GM18526 (cell line): ENCODE data around the gene RBCK1.

Experiments
- POLR2A ChIP-seq: IDR thresholded peaks from 3 replicates; pipeline ENCODE4 v1.6.1; 2011; ENCODE audit not compliant: insufficient read length; ENCODE audit errors: extremely low read depth

The RBCK1 gene

DNA sequence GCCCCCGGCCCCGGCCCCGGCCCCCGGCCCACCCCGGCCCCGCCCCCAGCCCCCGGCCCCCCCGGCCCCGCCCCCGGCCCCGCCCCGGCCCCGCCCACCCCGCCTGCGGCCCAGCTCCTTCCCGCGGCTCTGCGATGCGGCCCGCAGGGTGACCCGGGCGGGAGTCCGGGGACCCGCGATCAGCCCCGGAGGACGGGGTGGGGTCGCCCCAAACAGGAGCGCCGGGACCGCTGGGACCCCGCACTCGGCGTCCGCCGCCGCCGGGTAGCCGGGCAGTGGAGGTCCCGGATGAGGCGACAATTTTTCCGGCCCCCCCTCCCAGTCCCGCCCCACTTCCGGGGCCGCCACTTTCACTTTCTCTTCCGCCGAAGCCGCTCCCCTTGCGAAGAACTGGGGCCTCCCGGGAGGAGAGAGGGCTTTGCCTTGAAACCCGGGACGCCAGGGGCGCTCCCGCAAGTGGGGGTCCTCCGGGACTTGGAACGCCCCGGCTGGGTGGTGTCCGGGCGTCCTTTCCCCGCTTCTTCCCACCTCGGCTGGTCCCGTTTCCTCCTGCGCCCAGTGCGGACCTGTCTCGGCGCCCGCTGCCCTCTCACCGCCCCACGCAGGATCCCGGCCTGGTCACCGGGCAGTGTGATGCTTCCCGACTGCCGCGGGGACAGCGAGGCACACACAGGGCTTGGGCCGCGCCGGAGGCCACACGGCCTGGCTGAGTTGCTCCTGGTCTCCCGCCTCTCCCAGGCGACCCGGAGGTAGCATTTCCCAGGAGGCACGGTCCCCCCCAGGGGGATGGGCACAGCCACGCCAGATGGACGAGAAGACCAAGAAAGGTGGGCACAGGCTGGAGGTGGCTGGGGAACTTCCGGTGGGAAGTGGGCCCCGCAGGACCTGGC lies at the start of gene RBCK1:
RBCK1 (plus strand) TSS at position 347 of the 890 bp plus-strand sequence; CDS start at position 806, 459 bp downstream.
- peak; percentile 64 for TF ChIP-seq POLR2A

DNA sequence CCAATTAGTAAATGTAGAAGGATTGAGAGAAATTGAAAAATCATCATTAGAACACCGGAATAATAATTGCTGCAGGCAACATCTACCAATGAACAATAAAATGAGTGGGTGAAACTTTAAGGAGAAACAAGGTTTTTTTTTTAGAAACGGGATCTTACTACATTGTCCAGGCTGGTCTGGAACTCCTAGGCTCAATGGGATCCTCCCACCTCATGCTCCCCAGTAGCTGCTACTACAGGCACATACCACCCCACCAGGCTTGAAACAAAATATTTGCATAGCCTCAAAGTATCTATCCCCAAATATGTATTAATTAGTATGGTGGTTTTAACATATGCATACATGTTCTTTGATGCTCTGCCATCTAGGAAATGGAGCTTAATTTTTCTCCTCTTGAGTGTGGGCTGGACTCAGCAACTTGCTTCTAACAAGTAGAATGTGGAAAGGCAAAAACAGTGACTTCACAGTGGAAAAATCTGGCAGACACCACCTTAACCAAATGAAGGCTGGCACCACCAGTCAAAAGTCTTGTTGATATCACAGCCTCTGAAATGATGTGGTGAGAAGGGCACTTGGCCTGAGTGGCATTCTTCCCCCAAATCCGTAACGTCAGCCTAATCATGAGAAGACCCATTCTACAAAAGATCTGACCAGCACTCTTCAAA lies 49.1 kb upstream of the RBCK1 start:
- TF ChIP-seq POLR2A, result no peak

DNA sequence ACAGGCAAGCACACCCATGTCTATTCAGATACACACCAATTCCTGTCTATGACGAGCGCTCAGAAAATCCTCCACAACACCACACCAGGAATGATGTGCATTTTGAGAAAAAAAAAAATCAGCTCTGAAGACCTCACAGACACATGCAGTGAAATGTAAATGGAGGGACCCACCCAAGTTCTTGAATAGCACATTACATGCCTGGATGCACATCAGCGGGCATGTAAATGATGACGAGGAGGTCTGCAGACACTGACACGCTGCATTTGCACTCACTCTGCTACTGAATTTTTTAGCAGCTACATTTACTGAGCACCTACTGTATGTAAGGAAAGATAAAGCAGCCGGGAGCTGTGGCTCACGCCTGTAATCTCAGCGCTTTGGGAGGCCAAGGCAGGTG lies 46.5 kb upstream of the RBCK1 start:
- no peak for TF ChIP-seq POLR2A

DNA sequence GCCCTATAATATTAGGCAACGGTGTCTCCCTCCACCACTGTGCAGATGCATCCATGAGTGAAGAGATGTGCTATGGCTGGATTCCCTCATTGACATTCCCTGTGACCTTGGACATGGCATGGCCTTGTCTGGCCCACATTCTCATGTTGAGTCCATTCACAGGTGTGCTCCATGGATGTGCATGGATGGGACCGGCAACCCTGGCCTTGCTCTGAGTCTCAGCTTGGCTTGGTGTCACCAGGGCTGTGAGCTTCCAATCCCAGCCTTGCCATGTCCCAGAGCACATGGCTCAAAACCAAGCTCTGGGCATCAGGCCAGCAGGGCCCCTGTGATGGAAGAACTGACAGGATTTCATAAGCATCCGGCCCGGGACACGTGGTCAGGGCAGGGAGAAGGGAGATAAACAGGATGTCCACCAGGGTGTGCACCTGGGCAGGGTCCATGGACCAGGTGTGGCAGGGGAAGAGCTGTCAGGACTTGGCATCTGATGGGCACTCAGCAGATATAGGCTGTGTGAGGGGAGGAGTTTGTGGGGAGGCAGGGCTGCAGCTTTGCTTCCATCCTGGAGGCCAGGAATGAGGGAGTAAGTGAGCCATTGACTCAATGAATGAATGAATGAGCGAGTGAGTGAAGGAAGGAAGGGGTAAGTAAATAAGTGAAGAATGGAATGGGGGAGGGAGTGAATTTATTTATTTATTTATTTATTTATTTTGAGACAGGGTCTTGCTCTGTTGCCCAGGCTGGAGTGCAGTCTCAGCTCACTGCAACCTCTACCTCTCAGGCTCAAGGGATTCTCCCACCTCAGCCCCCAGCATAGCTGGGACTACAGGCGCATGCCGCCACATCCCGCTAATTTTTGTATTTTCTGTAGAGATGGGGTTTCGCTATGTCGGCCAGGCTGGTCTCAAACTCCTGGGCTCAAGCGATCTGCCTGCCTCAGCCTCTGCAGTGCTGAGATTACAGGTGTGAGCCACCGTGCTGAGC lies 45.5 kb upstream of the RBCK1 start:
- no peak for TF ChIP-seq POLR2A

GRCh38 chr20:363319-364078 lies 44.6 kb upstream of the RBCK1 start:
- no peak for TF ChIP-seq POLR2A

GRCh38 chr20:364905-365794 lies 42.9 kb upstream of the RBCK1 start:
- TF ChIP-seq POLR2A, result no peak

GRCh38 chr20:366041-366718 lies 41.9 kb upstream of the RBCK1 start:
- TF ChIP-seq POLR2A, result no peak

DNA sequence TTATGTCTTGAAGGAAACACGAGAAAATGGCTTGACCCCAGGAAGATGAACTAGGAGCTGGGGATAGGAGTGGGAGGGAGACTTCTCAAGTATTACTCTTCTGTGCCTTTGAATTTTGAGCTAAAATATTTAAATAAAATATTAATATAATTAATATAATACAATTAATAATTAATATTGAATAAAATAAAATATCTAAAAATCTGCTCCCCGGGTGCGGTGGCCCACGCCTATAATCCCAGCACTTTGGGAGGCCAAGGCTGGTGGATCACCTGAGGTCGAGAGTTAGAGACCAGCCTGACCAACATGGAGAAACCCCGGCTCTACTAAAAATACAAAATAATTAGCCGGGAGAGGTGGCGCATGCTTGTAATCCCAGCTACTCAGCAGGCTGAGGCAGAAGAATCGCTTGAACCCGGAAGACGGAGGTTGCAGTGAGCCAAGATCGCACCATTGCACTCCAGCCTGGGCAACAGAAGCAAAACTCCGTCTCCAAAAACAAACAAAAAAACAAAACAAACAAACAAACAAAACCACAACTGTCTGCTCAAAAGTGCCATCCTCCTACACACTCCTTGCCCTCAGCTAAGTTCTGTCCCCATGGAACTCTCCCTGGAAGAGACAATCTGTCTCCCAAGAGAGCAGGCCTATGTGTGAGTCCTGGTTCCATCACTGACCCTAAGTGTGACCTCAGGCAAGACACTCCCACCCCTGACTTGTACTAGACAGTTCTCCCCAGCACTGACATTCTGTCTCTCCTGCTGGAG lies 41.2 kb upstream of the RBCK1 start:
- TF ChIP-seq POLR2A, result no peak

GRCh38 chr20:367486-367887 lies 40.6 kb upstream of the RBCK1 start:
- TF ChIP-seq POLR2A, result no peak

DNA sequence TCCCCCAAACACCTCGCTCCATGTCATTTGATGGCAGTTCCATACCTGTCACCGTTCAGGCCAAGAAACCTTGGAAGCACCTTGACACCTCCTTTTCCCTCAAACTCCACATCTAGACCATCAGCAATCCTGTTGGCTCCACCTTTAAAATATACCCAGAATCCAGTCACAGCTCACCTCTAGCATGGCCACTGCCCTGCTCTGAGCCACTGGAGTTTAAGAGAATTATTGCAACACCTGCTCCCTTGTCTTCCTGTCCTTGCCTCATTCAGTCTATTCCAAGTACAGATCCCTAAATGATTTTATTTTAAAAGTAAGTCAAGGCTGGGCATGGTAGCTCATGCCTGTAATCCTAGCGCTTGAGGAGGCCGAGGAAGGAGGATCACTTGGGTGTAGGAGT lies 39.2 kb upstream of the RBCK1 start:
- TF ChIP-seq POLR2A, result no peak

- TF ChIP-seq POLR2A, result no peak
These were observed 37.9 kb upstream of the RBCK1 start for GRCh38 chr20:370151-370600.
